GM21526 (cell line): Measurements from ENCODE around the gene ZNF605.
"Not testable (repeated sequence)": the region's sequence is repeated elsewhere in the genome, so short reads cannot be mapped to it uniquely, and the experiment has no call there.

ENCODE experiments used
- ATAC-seq: cut with Tn5 transposase; IDR thresholded peaks from one replicate; pipeline ENCODE4 v1.9.1; 2021; ENCODE audit warnings: moderate library complexity; ENCODE audit not compliant: unreplicated experiment, low FRiP score

Gene ZNF605

GRCh38 chr12:132949936-132950837 is 5.9 kb downstream of the ZNF605 start:
- ATAC-seq, result no peak

- ATAC-seq, result no peak
Measured at GRCh38 chr12:132948146-132949066, 7.7 kb downstream of the ZNF605 start.

- no peak for ATAC-seq
Measured at GRCh38 chr12:132946246-132946820, 9.8 kb downstream of the ZNF605 start.

- ATAC-seq, result no peak
Measured at GRCh38 chr12:132945806-132946205, 10.3 kb downstream of the ZNF605 start.

GRCh38 chr12:132942611-132943010 is 13.5 kb downstream of the ZNF605 start:
- ATAC-seq, result no peak

GRCh38 chr12:132941336-132941954 is 14.7 kb downstream of the ZNF605 start:
- no peak for ATAC-seq

- no peak for ATAC-seq
Measured at GRCh38 chr12:132940071-132940719, 15.9 kb downstream of the ZNF605 start.

GRCh38 chr12:132938807-132939206 is 17.3 kb downstream of the ZNF605 start:
- ATAC-seq, result not testable (repeated sequence)

GRCh38 chr12:132937476-132937875 is 18.6 kb downstream of the ZNF605 start:
- no peak for ATAC-seq

- ATAC-seq, result not testable (repeated sequence)
Measured at GRCh38 chr12:132936921-132937320, 19.2 kb downstream of the ZNF605 start.

GRCh38 chr12:132936163-132936562 is 19.9 kb downstream of the ZNF605 start:
- ATAC-seq, result no peak

- no peak for ATAC-seq
Measured at GRCh38 chr12:132926415-132926833, 29.7 kb downstream of the ZNF605 start.

GRCh38 chr12:132925597-132926414 is 30.3 kb downstream of the ZNF605 start:
- ATAC-seq, result no peak

GRCh38 chr12:132924356-132924755 is 31.8 kb downstream of the ZNF605 start:
- no peak for ATAC-seq

- no peak for ATAC-seq
Measured at GRCh38 chr12:132923356-132923909, 32.7 kb downstream of the ZNF605 start.

GRCh38 chr12:132922676-132923075 is 33.4 kb downstream of the ZNF605 start:
- ATAC-seq, result no peak

- ATAC-seq, result no peak
Measured at GRCh38 chr12:132921685-132922084, 34.4 kb downstream of the ZNF605 start.

- no peak for ATAC-seq
Measured at GRCh38 chr12:132918680-132919079, 37.4 kb downstream of the ZNF605 start.

- ATAC-seq, result no peak
Measured at GRCh38 chr12:132909030-132909368, 47.1 kb downstream of the ZNF605 start.
